Endothelial cell of umbilical vein (primary cell): Measurements from ENCODE around the gene SLC12A7.

Source experiments
- CTCF ChIP-seq, 2 donors: IDR thresholded peaks; 1 replicate in 1 of 2; 2 replicates in 1 of 2; pipeline ENCODE4 v1.5.1; 2011; ENCODE audit warnings: low read length in 2 of 2, mild to moderate bottlenecking in 2 of 2, moderate library complexity in 2 of 2, control low read depth in 1 of 2, inconsistent platforms in 1 of 2, low read depth in 1 of 2; ENCODE audit not compliant: insufficient read depth in 1 of 2; ENCODE audit errors: extremely low read depth in 1 of 2
- FOS ChIP-seq: IDR thresholded peaks from 2 replicates; pipeline ENCODE4 v1.6.1; 2011; ENCODE audit warnings: mild to moderate bottlenecking, low read length, moderate library complexity, borderline replicate concordance; ENCODE audit not compliant: insufficient read depth
- MYC ChIP-seq: IDR thresholded peaks from one replicate; pipeline ENCODE4 v1.6.1; 2011; ENCODE audit warnings: mild to moderate bottlenecking, low read depth, low read length

- TF ChIP-seq CTCF (IDR thresholded peaks at IDR 0.05; ENCODE audit: extremely low read depth in 1 of 2, insufficient read depth in 1 of 2, low read depth in 1 of 2, low read length in 2 of 2) (no peak), MYC (no peak), FOS (no peak)
Observed at GRCh38 chr5:1073239-1074102, 38.4 kb downstream of the SLC12A7 start.
